ENCODE data around the gene NOMO2.
"Not testable (repeated sequence)": the region's sequence is repeated elsewhere in the genome, so short reads cannot be mapped to it uniquely, and the experiment has no call there.

GRCh38 chr16:18518536-18519283 lies 43.2 kb downstream of the NOMO2 start:
- not testable (repeated sequence) for TF ChIP-seq CTCF, POLR2A, POLR2AphosphoS5 (IDR thresholded peaks at IDR 0.05)
